GM18951 (cell line): ENCODE measurements around the gene FANCE.

ENCODE experiments used
- POLR2A ChIP-seq: IDR thresholded peaks from 4 replicates; pipeline ENCODE4 v1.6.1; 2011; ENCODE audit warnings: mild to moderate bottlenecking; ENCODE audit not compliant: insufficient read length, insufficient read depth; ENCODE audit errors: extremely low read depth
- in situ Hi-C: fragments of 300-500 bp; cut with MboI; formaldehyde crosslinking; loops from one replicate; pipeline ENCODE4 v1.12.0; 2022; ENCODE audit warnings: low sequenced_read_pairs, mixed read lengths, inconsistent platforms; ENCODE audit not compliant: unreplicated experiment

The FANCE gene

DNA sequence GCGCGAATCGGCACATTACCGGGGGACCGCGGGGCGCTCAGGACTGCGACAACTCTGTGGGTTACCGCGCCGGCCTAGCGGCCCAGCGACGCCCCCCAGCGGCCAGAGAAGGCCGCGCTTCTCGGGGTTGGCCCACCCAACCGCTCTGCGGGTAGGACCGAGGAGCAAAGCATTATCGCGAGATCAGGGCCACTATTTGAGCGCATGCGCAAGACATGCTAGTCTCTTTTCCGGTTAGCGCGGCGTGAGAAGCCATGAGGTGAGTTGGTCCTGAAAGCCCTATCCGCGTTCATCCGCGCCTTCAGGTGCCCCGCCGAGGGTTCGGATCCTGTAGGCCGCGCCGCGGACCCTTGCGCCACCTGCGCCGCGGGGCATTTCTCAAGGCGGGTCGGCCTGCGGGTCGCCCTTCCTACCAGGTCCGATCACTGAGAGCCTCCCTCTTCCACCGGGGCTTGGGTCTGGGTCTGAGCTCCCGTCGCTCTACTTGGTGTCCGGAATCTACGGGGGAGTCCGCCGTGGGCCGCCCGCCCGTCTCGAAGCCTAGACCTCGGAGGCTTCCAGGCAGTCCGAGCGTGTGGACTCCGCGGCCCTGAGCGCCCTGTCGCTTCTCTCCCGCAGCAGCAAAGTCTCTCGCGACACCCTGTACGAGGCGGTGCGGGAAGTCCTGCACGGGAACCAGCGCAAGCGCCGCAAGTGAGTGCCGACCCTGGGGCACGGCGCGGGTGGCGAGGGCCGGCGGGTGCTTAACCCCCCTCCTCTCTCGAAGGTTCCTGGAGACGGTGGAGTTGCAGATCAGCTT, 16.2 kb downstream of the FANCE start, which contains the start of gene RPL10A:
Gene RPL10A, plus strand, starts transcription at position 221 of the 799 bp plus-strand sequence. Its CDS starts 34 bp downstream, at position 255.
- peak; percentile 100 for TF ChIP-seq POLR2A
- in situ Hi-C loops, result loop anchor here (5.0 kb wide), 1 partner anchor 126 kb away; the partner anchor contains the start of gene PPARD

DNA sequence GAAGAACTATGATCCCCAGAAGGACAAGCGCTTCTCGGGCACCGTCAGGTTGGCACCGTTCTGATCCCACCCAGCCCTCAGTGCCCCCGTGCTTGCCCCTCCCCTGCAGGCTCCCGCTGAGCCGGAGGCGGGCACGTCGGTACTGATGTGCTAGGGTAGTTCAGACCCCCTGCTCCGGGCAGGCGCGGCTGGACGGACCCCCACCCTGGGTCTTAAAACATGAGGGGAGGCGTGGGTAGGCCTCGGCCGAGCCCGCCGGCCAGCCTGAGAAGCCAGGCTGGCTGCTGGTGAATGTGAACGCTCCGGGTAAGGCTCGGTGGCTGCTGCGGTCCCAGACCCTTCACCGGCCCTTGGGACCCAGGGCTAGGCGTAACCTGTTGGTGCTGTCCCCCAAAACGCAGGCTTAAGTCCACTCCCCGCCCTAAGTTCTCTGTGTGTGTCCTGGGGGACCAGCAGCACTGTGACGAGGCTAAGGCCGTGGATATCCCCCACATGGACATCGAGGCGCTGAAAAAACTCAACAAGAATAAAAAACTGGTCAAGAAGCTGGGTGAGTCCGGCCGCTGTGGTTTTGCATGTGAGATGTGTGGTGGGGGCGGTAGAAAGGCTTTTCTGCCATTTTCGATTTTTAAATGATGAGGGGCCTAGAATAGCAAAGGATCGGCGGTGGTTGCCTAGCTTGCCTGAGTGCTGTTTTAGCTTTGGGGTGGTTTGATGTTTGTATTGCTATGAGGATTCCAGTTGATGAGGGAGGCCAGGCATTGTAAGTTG, 17.0 kb downstream of the FANCE start:
- no peak for TF ChIP-seq POLR2A
- in situ Hi-C loops, result loop anchor here (5.0 kb wide), 1 partner anchor 127 kb away; the partner anchor contains the start of gene PPARD

DNA sequence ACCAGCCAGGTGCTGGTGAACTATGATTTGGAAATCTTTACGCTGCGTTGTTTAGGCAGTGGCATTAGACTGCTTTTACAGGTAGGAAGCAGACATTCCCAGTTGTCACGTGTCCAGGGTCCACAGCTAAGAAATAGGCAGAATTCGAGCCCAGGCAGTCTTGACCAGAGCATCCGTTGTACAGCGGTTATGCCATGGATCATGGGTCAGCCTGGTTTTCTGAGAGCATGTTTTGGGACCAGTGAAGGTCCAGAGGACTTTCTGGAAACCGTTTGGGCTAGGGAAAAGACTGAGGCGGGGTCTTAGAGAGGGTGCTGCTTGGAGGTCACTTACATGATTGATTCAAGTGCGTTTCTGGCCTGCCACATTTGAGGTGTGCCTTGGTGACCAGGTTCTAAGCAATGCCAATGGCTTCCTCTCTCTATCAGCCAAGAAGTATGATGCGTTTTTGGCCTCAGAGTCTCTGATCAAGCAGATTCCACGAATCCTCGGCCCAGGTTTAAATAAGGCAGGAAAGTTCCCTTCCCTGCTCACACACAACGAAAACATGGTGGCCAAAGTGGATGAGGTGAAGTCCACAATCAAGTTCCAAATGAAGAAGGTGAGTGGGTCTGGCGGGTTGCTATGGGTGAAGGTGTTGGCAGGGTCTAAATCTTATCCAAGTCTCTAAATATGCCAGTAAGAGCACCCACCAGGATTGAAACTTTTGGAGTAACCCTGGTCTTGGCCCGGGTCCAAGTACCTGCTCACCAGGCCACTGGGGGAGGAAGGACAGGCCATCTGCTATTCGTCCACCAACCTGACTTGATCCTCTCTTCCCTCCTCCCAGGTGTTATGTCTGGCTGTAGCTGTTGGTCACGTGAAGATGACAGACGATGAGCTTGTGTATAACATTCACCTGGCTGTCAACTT, 17.9 kb downstream of the FANCE start:
- in situ Hi-C loops, result loop anchor here (5.0 kb wide), 1 partner anchor 128 kb away; the partner anchor contains the start of gene PPARD
- no peak for TF ChIP-seq POLR2A

DNA sequence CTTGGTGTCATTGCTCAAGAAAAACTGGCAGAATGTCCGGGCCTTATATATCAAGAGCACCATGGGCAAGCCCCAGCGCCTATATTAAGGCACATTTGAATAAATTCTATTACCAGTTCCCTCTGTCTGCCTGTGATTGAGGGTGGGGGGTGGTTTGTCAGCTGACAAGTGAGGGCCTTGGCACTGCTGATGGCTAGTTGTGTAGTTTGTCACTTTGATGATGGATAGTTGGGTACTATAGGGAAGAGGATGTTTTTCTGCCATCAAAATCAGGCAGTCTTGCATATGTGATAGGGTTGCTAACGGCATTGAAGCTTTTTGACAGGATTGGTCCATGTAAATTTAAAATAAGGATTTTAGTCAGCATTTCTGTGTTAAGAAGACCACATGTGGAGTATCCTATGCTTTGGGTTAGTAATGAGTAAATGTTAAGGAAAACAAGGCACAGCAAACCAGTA, 18.6 kb downstream of the FANCE start:
- TF ChIP-seq POLR2A, result no peak
- in situ Hi-C loops, result no loop called here

DNA sequence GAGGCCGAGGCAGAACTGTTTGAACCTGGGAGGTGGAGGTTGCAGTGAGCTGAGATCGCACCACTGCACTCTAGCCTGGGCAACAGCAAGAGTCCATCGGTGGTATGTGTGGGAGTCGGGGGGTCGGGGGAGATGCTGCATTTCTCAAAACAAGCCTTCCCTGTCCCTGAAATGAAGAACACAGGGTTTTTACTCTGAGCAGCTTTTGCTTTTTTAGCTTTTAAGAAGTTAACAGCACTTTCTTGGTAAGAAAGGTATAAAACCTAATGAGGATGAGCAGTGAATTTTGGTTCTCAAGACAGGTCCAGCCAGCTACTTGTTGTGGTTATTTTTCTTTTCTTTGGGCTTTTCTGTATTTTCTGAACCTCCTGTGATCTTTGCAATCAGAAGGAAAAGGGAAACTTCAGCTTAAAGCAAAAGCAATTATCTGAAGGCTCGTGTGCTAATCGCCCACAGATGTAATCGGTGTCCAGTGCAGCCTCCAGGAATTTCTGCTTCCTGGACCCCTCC, 19.8 kb downstream of the FANCE start:
- peak; percentile 7 for TF ChIP-seq POLR2A
- in situ Hi-C loops, result no loop called here

DNA sequence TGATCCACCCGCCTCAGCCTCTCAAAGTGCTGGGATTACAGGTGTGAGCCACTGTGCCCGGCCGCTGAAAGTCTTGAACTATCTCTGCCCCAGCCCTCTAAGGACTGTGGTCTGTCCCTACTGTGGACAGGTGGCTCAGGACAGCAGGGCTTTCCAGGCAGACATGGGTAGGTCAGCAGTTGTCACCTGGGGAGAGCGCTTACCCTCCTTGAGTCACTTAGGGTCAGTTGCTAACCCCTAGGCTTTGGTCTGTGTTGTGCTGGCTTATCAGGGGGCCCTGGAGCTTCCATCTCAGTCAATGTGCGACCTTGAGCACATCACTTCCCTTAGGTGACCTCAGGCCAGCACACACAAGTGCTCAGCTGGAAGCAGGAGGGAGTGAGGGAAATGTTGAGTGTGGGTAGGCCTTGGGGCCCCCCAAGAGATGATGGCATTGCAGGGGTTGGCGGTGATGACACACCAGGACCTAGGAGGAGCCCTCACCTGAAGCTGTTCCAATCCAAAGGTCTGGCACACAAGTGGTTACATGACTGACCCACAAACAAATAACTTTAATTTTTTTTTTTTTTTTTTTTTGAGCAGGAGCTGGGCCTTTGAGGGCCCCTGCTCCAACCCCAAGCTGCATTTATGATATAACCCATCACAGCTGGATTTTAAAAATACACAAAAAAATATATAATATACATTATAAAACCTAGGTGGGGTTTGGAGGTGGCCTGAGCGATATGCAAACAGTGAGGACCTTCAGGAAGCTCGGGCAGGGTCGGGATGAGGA, 21.1 kb downstream of the FANCE start:
- in situ Hi-C loops, result no loop called here
- no peak for TF ChIP-seq POLR2A

DNA sequence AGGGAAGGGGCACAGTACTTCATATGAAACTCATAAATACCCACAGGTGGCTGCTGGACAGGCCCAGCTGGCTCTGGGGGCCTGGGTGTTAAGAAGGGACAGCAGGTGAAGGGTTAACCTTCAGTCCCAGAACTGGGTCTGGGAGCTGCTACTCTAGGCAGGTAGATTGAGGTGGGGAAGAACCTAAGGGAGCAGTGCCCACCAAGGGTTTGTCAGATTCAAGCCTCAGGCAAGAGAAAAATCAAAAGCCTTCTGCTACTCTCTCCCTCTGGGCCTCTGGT, 21.7 kb downstream of the FANCE start:
- in situ Hi-C loops, result no loop called here

DNA sequence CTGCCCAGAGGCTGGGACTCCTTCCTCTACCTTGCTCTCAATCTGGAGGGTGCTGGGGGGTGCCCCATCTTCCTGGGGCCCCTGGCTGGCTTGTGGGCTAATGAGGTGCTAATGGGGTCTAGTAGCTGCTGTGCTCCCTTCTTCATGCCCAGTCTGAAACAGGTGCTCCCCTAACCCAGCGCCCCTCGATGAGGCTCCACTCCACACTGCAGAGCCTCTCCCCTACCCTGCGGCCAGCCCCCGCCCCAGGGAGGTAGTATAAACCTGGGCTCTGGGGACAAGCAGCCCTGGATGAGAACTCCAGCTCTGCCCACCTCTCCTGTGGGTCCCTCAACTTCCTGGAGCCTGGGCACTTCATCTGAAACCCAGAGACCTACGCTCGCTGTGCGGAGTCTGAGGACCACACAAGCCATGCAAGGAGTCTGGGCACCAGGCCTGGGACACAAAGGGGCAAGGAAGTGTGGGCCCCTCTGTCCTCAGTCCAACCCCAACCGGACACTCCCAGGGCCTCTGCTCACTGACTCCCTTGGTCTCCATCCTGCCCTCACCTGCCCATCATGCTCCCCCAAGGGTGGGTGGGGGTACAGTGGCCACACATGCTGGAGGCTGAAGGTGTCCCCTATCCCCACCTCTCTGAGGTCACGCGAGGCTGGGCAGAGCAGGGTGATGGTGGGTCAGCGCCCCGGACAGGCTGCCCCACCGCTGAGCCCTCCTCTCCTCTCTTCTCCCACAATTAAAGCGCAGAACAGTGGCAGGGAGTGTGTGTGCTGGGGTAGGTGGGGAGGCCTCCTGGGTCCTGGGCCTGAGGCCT, 22.2 kb downstream of the FANCE start:
- in situ Hi-C loops, result no loop called here
- TF ChIP-seq POLR2A, result peak; percentile 37

More for the DNA sequence above, 21.7 kb downstream of the FANCE start:
- TF ChIP-seq POLR2A, result peak; percentile 4

DNA sequence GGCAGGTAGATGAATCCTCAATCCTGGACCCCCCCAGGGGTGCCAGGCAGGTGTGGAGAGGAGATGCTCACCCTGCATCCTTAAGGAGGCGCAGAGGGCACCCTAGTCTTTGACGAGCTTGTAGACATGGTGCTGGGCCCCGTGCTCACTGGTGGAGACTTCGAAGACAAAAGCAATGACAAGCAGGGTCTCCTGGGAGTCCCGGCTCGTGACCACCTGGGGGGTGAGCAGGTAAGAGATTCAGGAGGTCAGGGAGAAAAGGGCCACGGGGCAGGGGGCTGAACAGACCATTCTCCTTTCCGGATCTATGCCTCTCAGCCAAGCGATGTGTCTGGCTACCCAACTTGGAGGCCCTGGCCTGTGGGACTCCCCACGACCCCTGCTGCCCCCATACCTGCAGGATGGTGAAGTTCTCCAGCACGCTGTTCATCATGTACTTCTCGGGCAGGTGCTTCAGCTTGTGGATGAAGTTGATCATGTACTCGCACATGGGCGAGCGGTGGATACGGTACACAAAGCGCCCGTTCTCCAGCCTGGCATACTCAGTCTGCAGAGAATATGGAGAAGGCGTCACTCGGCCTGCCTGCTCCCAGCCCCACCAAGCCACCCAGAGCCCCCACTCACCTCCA, 22.9 kb downstream of the FANCE start:
- TF ChIP-seq POLR2A, result no peak
- in situ Hi-C loops, result no loop called here

DNA sequence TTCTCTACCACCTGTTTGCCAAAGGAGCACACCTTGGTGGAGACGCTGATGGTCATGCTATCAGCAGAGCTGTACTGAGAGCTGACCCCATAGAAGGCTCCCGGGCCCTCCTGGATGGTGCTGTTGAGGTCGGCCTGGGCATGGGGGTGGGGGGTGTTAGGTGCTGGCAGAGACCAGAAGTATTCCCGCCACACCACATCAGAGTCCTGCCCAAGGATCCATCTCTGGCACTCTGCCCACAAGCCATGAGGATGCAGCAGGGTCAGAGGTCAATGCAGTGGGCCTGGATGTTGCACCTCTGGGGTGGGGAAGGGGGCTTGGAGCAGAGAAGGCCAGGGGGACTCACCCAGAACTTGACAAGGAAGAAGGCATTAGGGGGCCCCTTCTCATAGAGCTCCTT, 23.4 kb downstream of the FANCE start:
- in situ Hi-C loops, result no loop called here
- TF ChIP-seq POLR2A, result no peak

DNA sequence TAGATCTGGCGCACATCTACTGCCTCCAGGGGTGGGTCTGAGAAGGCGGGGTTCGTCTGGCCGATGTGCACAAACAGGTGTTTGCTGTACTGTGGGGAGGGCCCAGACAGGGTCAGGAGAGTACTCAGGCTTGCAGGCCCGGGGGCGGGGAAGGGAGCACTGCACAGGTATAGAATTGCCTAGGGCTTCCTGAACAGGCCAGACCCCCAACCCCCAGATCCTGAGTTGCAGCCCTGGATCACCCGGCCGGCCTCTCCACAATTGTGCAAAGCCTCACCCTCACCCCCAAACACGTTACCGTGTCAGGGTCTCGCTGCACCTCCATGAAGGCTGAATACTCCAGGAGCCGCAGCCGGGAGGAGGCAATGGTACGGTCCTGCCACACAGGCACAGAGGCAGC, 23.9 kb downstream of the FANCE start:
- TF ChIP-seq POLR2A, result no peak
- in situ Hi-C loops, result no loop called here
